BE2C (cell line): ENCODE measurements around the gene IDUA.

ENCODE experiments used
- DNase-seq: peaks from one replicate; pipeline ENCODE4 v3.0.0-alpha.2; 2020
- H3K27me3 ChIP-seq: fragments of 250-450 bp; sonication (Bioruptor Pico); 2 replicates; pipeline ENCODE4 v1.5.1; 2020; ENCODE audit warnings: mild to moderate bottlenecking
- H3K36me3 ChIP-seq: fragments of 250-450 bp; sonication (Bioruptor Pico); 2 replicates; pipeline ENCODE4 v1.5.1; 2020; ENCODE audit warnings: mild to moderate bottlenecking
- H3K4me1 ChIP-seq: fragments of 250-450 bp; sonication (Bioruptor Pico); 2 replicates; pipeline ENCODE4 v1.5.1; 2020
- H3K4me3 ChIP-seq: 2 replicates; pipeline ENCODE4 v1.5.1; 2011; ENCODE audit warnings: low read depth, low read length
- H3K9me3 ChIP-seq: fragments of 250-450 bp; sonication (Bioruptor Pico); 2 replicates; pipeline ENCODE4 v1.5.1; 2020
- CTCF ChIP-seq: IDR thresholded peaks from 2 replicates; pipeline ENCODE4 v1.5.1; 2012; ENCODE audit warnings: mild to moderate bottlenecking, low read depth, low read length

The IDUA gene

GRCh38 chr4:1018147-1019020, 31.5 kb downstream of the IDUA start:
- TF ChIP-seq CTCF, result no peak
- no peaks in the 10 kb centered on the region for H3K9me3 ChIP-seq
- H3K4me3 ChIP-seq, result no peak overlapping the region
- H3K27me3 ChIP-seq, result peaks cover 4% of the 10 kb centered on the region; the same call in 1 of the 2 replicates
- H3K4me1 ChIP-seq, result no peaks in the 10 kb centered on the region
- no peak for DNase-seq
- H3K36me3 ChIP-seq, result no peaks in the 10 kb centered on the region

- no peak for DNase-seq
- Histone ChIP-seq H3K4me3 (no peak overlapping the region), H3K27me3 (peaks cover 4% of the 10 kb centered on the region; the same call in 1 of the 2 replicates), H3K36me3 (no peaks in the 10 kb centered on the region), H3K9me3 (no peaks in the 10 kb centered on the region), H3K4me1 (no peaks in the 10 kb centered on the region)
- no peak for TF ChIP-seq CTCF
These were observed 32.5 kb downstream of the IDUA start for GRCh38 chr4:1019320-1019719.

- H3K36me3 ChIP-seq, result no peaks in the 10 kb centered on the region
- peaks cover 4% of the 10 kb centered on the region; the same call in 1 of the 2 replicates for H3K27me3 ChIP-seq
- no peaks in the 10 kb centered on the region for H3K9me3 ChIP-seq
- no peak for DNase-seq
- TF ChIP-seq CTCF, result no peak
- no peak overlapping the region for H3K4me3 ChIP-seq
- no peaks in the 10 kb centered on the region for H3K4me1 ChIP-seq
These were observed 33.1 kb downstream of the IDUA start for GRCh38 chr4:1019729-1020470.

- Histone ChIP-seq H3K4me3 (no peak overlapping the region), H3K27me3 (peaks cover 4% of the 10 kb centered on the region; the same call in 1 of the 2 replicates), H3K36me3 (no peaks in the 10 kb centered on the region), H3K9me3 (no peaks in the 10 kb centered on the region), H3K4me1 (no peaks in the 10 kb centered on the region)
- DNase-seq, result no peak
- TF ChIP-seq CTCF, result no peak
These were observed 34.7 kb downstream of the IDUA start for GRCh38 chr4:1021386-1022050.

GRCh38 chr4:1022051-1022738, 35.4 kb downstream of the IDUA start:
- DNase-seq, result no peak
- no peak for TF ChIP-seq CTCF
- H3K4me3 ChIP-seq, result no peak overlapping the region
- H3K4me1 ChIP-seq, result no peaks in the 10 kb centered on the region
- H3K27me3 ChIP-seq, result peaks cover 4% of the 10 kb centered on the region; the same call in 1 of the 2 replicates
- no peaks in the 10 kb centered on the region for H3K36me3 ChIP-seq
- H3K9me3 ChIP-seq, result no peaks in the 10 kb centered on the region
